PC-3 (cell line): ENCODE data around the gene SLMAP. TPM values are rescaled to one million over a fixed set of nuclear protein-coding genes. Genes with fewer than 3 reads are reported as not detected.

Experiments
- ATAC-seq: fragments of 200-7000 bp; cut with Tn5 transposase; 2 replicates; pipeline ENCODE4 v1.9.1; 2020; ENCODE audit warnings: mild to moderate bottlenecking, moderate library complexity
- BruUV-seq: library from RNA; stranded (reverse); fragments of 400-500 nt; replicated peaks from 2 replicates; lab custom pipeline; 2021; lab: Mats Ljungman, UMichigan
- CTCF ChIA-PET: fragments of 300-600 bp; sonication (Branson Sonifier 250); formaldehyde crosslinking; loops from one replicate; lab custom pipeline; 2022; ENCODE audit warnings: antibody characterized with exemption; lab: Charles Lee
- POLR2A ChIA-PET: fragments of 300-600 bp; sonication (Branson Sonifier 250); formaldehyde crosslinking; loops from one replicate; lab custom pipeline; 2022; ENCODE audit warnings: antibody characterized with exemption; ENCODE audit not compliant: unreplicated experiment; lab: Charles Lee
- DNase-seq: peaks from one replicate; pipeline ENCODE4 v3.0.0-alpha.2; 2015
- H2AFZ ChIP-seq: fragments of 300-600 bp; sonication (generic); 2 replicates; pipeline ENCODE4 v1.6.0; 2016; ENCODE audit warnings: antibody characterized with exemption, low read length
- H3F3A ChIP-seq: fragments of 300-600 bp; sonication (generic); one replicate; pipeline ENCODE4 v1.6.0; 2017; ENCODE audit warnings: antibody characterized with exemption, low read length, control low read depth, mild to moderate bottlenecking; ENCODE audit not compliant: unreplicated experiment
- H3K27ac ChIP-seq: fragments of 300-600 bp; sonication (generic); 2 replicates; pipeline ENCODE4 v1.5.1; 2016; ENCODE audit warnings: mild to moderate bottlenecking, low read length
- H3K27me3 ChIP-seq: fragments of 300-600 bp; sonication (generic); 2 replicates; pipeline ENCODE4 v1.6.1; 2016; ENCODE audit warnings: low read length, mixed read lengths
- H3K36me3 ChIP-seq: fragments of 300-600 bp; sonication (generic); 2 replicates; pipeline ENCODE4 v1.6.1; 2016; ENCODE audit warnings: low read depth, mixed run types, low read length, mixed read lengths
- H3K4me1 ChIP-seq: fragments of 300-600 bp; sonication (generic); 2 replicates; pipeline ENCODE4 v1.5.1; 2016; ENCODE audit warnings: low read length; ENCODE audit not compliant: insufficient read depth
- H3K4me2 ChIP-seq: fragments of 300-600 bp; sonication (generic); 2 replicates; pipeline ENCODE4 v1.6.0; 2016; ENCODE audit warnings: low read length
- H3K4me3 ChIP-seq: fragments of 300-600 bp; sonication (generic); 2 replicates; pipeline ENCODE4 v1.5.1; 2016; ENCODE audit warnings: mild to moderate bottlenecking, low read length, mixed read lengths
- H3K79me2 ChIP-seq: fragments of 300-600 bp; sonication (generic); 2 replicates; pipeline ENCODE4 v1.6.1; 2017; ENCODE audit warnings: low read length, mixed read lengths
- H3K9ac ChIP-seq: fragments of 300-600 bp; sonication (generic); 2 replicates; pipeline ENCODE4 v1.6.0; 2016; ENCODE audit warnings: mild to moderate bottlenecking, low read length
- H3K9me2 ChIP-seq: fragments of 300-600 bp; sonication (generic); replicated peaks from 2 replicates; pipeline ENCODE4 v1.6.1; 2016; ENCODE audit warnings: mixed run types, low read length, mixed read lengths
- H3K9me3 ChIP-seq: fragments of 300-600 bp; sonication (generic); 2 replicates; pipeline ENCODE4 v1.6.1; 2016; ENCODE audit warnings: low read length, mixed read lengths
- H4K20me1 ChIP-seq: fragments of 300-600 bp; sonication (generic); 2 replicates; pipeline ENCODE4 v1.6.1; 2016; ENCODE audit warnings: low read length, mixed read lengths
- CTCF ChIP-seq: fragments of 300-600 bp; sonication (generic); conservative IDR thresholded peaks from 2 replicates; pipeline ENCODE4 v1.5.1; 2017; ENCODE audit warnings: antibody characterized with exemption, low read depth, mild to moderate bottlenecking, low read length
- EZH2 ChIP-seq: fragments of 300-600 bp; sonication (generic); IDR thresholded peaks from one replicate; pipeline ENCODE4 v1.6.1; 2017; ENCODE audit warnings: antibody characterized with exemption, mild to moderate bottlenecking, low read length; ENCODE audit not compliant: unreplicated experiment
- EZH2phosphoT487 ChIP-seq: fragments of 300-600 bp; sonication (generic); IDR thresholded peaks from 2 replicates; pipeline ENCODE4 v1.6.1; 2018; ENCODE audit warnings: mild to moderate bottlenecking, antibody characterized with exemption, low read length, borderline replicate concordance
- intact Hi-C: fragments of 100-400 bp; cut with micrococcal nuclease; formaldehyde crosslinking; loops from 2 replicates; pipeline ENCODE4 v1.9.0; 2023
- total RNA-seq: library from RNA; depleted of rRNA; stranded (reverse); fragments of >200 nt; gene quantifications from 2 replicates; pipeline ENCODE4 v1.2.3, GENCODE V29; 2014

Gene SLMAP
- total RNA-seq, 1 experiment from 2014 or later: 60.0 TPM

- BruUV-seq: no TSS peak
These were observed 99.8 kb downstream of the SLMAP start for GRCh38 chr3:57855943-57856342.

DNA sequence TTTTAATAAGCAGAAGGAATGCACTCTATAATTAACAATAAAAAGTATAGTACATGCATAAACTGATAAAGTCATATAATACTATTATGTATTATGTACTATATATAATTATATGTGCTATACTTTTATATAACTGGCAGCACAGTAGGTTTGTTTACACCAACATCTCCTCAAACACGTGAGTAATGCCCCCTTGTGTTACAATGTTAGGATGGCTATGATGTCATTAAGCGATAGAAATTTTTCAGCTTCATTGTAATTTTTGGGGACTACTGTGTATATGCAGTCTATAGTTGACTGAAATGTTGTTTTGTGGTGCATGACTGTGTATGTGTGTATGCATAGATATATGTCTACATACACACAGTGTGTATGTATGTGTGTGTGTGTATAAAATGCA is 100.6 kb downstream of the SLMAP start:
- peak; percentile 37; the same call in 1 of the 2 replicates for TF ChIP-seq CTCF
- no peak for TF ChIP-seq EZH2phosphoT487
- TF ChIP-seq EZH2: no peak
- ChIA-PET POLR2A (interaction anchor here (0.6 kb wide), 1 partner anchor 248 kb away, joined by 15 read pairs; no protein-coding TSS in a partner anchor), CTCF (interaction anchor here (0.8 kb wide), 1 partner anchor 53 kb away, joined by 3 read pairs; no protein-coding TSS in a partner anchor)
- ATAC-seq (no peak), DNase-seq (peak; percentile 33)
- Histone ChIP-seq H3K4me1 (no peaks in the 10 kb centered on the region), H3K36me3 (peaks cover 29% of the 10 kb centered on the region), H3K27ac (no peak overlapping the region), H3K9me3 (no peaks in the 10 kb centered on the region), H3K9me2 (no peaks in the 10 kb centered on the region), H3K9ac (no peak overlapping the region), H4K20me1 (no peaks in the 10 kb centered on the region), H3K4me3 (no peak overlapping the region), H3K79me2 (no peaks in the 10 kb centered on the region), H3K27me3 (no peaks in the 10 kb centered on the region), H3K4me2 (no peak overlapping the region), H3F3A (no peaks in the 10 kb centered on the region), H2AFZ (no peak overlapping the region)
- BruUV-seq: no TSS peak
- intact Hi-C loops: no loop called here

More at GRCh38 chr3:57855943-57856342, 99.8 kb downstream of the SLMAP start:
- H3K27me3 ChIP-seq: no peaks in the 10 kb centered on the region
- no peaks in the 10 kb centered on the region for H3K4me1 ChIP-seq
- H3K79me2 ChIP-seq: no peaks in the 10 kb centered on the region
- H3K36me3 ChIP-seq: peaks cover 28% of the 10 kb centered on the region
- no peaks in the 10 kb centered on the region for H3K9me3 ChIP-seq
- TF ChIP-seq CTCF (no peak), EZH2phosphoT487 (no peak), EZH2 (no peak)
- no peak for ATAC-seq
- no peak overlapping the region for H3K9ac ChIP-seq
- no peak overlapping the region for H3K4me3 ChIP-seq
- no peaks in the 10 kb centered on the region for H4K20me1 ChIP-seq
- DNase-seq: no peak
- no peaks in the 10 kb centered on the region for H3K9me2 ChIP-seq
- H3K4me2 ChIP-seq: no peak overlapping the region
- no peaks in the 10 kb centered on the region for H3F3A ChIP-seq
- ChIA-PET CTCF (interaction anchor here (0.8 to 1.1 kb wide), 2 partner anchors 52 to 56 kb away, joined by 3 read pairs; no protein-coding TSS in a partner anchor), POLR2A (no interaction called here)
- no peak overlapping the region for H3K27ac ChIP-seq
- intact Hi-C loops: no loop called here
- H2AFZ ChIP-seq: no peak overlapping the region

- ATAC-seq (no peak), DNase-seq (no peak)
- Histone ChIP-seq H3K4me3 (no peak overlapping the region), H3K4me2 (no peak overlapping the region), H3K4me1 (no peaks in the 10 kb centered on the region), H3K79me2 (no peaks in the 10 kb centered on the region), H3K27ac (no peak overlapping the region), H4K20me1 (no peaks in the 10 kb centered on the region), H3F3A (no peaks in the 10 kb centered on the region), H3K9me2 (no peaks in the 10 kb centered on the region), H3K36me3 (peaks cover 36% of the 10 kb centered on the region), H3K27me3 (no peaks in the 10 kb centered on the region), H2AFZ (no peak overlapping the region), H3K9ac (no peak overlapping the region), H3K9me3 (no peaks in the 10 kb centered on the region)
- no peak for TF ChIP-seq CTCF
- no peak for TF ChIP-seq EZH2phosphoT487
- TF ChIP-seq EZH2: no peak
- ChIA-PET POLR2A (no interaction called here), CTCF (no interaction called here)
- BruUV-seq: no TSS peak
- intact Hi-C loops: loop anchor here (10.0 kb wide), 1 partner anchor 142 kb away; the partner anchor contains the start of gene FLNB
These were observed 106.8 kb downstream of the SLMAP start for GRCh38 chr3:57862894-57863293.
